GM10847 (cell line): ENCODE data around the gene SLC5A10.

ENCODE experiments used
- POLR2A ChIP-seq: IDR thresholded peaks from 2 replicates; pipeline ENCODE4 v1.6.1; 2011; ENCODE audit not compliant: insufficient read length; ENCODE audit errors: extremely low read depth

Gene SLC5A10

GRCh38 chr17:18968945-18969887, 17.3 kb downstream of the SLC5A10 start:
- TF ChIP-seq POLR2A, result no peak

DNA sequence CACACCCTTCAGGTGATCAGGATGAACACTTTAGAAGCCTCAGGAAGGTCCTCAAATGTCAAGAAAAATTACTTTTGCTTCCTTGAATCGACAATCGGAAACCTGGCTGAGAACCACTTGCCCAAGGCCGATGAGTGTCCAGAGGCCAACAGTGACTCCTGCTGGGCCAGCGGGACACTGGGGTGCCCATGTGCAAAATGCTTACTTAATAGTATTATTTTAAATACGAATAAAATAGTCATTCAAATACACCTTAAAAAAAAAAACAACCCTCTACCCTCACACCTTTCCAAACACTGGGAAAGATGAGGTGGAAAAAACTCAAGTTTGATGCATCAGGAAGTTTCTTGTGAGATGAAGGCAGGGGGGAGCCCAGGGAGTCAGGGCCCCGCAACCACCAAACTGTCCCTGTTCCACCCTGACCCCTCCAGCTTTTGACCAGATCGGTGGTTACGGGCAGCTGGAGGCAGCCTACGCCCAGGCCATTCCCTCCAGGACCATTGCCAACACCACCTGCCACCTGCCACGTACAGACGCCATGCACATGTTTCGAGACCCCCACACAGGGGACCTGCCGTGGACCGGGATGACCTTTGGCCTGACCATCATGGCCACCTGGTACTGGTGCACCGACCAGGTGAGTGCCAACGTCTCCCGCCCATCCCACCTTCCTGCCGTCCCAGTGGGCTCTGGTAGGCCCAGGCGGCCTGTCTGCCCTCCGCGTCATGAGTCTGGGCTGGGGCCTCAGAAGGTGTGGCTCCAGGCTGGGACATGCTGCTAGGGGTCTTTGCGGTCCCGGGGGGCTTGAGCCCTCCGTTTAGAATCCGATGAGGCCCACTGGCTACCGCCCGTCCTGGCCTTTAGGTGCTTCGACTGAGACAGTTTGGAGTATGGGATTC, 18.9 kb downstream of the SLC5A10 start:
- no peak for TF ChIP-seq POLR2A

GRCh38 chr17:18971801-18972200, 19.8 kb downstream of the SLC5A10 start:
- TF ChIP-seq POLR2A, result no peak

DNA sequence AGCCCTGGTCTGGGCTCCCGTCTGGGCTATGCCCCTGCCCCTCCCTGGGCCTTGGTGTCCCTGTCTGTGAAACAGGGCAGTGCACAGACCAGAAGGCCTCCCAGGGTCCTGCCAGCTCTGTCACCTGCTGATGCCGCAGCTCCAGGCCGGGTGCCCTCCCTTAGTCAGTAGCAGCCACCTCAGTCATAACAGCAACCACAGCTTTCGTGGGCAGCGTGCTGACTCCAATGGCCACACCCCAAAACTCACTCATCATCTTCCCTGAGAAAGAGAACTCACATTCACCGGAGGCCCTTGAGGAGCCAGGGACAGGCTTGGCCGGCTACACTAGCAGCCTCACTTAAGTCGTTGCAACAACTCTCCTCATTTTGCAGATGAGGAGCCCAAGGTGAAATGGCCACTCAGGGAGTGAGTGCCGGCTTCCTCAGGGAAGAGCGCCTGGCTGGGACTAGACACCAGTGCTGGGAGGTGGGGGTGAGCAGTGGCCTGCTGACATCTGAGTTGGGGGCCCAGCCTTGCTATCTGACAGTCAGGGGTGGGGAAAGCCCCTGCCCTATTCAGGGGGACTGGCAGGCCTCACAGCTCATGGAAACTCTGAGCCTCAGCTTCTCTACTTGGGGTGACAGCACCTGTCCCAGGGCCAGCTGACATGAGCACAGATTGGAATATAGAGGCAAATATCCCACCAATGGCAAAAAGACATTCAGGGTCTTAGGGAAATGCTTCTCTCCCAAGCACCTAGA, 22.6 kb downstream of the SLC5A10 start:
- no peak for TF ChIP-seq POLR2A

GRCh38 chr17:18975597-18975996, 23.6 kb downstream of the SLC5A10 start:
- no peak for TF ChIP-seq POLR2A

GRCh38 chr17:18976201-18976600, 24.2 kb downstream of the SLC5A10 start:
- no peak for TF ChIP-seq POLR2A

DNA sequence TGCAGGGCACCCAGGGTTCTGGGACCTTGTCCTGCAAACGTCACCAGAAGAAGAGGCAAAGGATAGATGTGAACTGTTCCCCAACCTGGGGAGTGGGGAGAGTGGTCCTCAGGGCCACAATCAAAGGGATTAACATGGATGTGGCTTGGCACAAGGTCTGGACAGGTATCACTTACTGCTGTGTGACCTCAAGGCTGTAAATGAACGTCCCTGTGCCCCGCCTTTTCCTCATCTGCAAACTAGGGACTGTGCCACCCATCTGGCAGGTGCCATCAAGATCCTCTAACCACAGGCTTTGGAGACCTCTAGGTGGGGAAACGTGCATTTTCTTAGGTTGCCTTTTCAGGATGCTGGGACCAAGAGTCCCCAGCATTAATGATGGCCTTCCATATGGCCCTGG, 25.1 kb downstream of the SLC5A10 start:
- no peak for TF ChIP-seq POLR2A

DNA sequence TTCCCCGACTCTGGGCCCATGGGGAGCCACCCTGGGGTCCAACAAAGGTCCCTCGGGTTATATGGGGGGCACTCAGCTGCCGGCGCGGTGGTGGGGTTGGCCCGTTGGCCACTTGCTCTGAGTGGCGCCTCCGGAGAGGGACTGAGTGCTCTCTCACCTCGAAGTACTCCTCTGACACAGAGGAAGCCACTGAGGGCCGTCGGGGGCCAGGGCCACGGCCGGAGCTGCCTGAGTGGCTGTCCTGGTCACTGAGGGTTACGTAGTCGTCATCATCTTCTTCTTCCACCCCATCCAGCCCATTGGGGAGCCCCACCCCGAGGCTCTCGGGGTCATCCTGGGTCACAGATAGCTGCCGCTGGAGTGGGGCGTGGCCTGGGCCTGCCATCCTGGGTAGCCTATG, 25.7 kb downstream of the SLC5A10 start:
- TF ChIP-seq POLR2A, result no peak

- no peak for TF ChIP-seq POLR2A
Observed at GRCh38 chr17:18978050-18978449, 26.1 kb downstream of the SLC5A10 start.

DNA sequence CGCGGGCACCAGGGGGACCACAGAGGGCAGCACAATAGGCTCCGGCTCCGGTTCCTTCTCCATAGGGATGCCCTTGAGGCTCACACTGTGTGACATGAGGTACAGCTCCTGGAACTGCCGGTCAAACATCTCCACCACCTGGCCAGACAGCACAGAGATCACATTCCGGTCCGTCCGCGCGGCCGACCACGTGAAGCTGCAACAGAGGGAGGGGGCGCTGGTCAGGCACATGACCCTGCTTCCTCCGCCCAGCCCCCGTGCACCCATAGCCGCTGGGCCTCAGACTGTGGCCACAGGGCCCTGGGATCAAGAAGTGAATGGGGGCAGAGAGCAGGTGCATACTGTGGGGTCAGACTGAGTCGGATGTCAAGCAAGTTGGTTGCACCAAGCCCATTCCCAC, 26.7 kb downstream of the SLC5A10 start:
- no peak for TF ChIP-seq POLR2A

DNA sequence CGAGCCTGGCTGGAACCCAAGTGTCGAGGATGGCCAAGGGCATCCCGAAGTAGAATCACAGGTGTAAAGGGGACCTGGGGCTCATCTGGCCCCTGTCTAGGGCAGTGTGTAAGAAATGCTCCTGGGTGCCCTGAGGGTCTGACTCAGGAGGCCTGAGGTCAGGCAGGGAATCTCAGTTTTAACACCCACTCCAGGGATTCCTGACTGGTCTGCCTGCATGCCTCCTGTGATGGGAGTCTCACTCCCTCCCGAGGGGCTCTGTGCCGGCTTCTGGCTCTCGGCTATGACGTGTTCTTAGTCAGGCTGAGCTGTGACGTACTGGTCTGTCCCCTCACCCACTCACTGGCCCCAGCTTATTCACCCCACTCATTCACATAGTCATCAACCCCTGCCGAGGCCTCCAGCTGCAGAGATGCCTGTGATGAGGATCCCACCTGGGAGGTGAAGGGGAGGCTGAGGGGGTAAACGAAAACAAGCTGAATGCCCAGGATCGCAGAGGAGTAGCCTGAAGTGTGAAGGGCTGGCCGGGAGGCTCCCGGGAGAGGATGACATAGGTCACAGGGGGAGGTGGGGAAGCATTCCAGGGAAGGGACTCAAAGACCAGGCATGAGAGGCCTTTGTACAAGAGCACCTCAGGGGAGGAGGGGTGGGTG, 28.8 kb downstream of the SLC5A10 start:
- no peak for TF ChIP-seq POLR2A

DNA sequence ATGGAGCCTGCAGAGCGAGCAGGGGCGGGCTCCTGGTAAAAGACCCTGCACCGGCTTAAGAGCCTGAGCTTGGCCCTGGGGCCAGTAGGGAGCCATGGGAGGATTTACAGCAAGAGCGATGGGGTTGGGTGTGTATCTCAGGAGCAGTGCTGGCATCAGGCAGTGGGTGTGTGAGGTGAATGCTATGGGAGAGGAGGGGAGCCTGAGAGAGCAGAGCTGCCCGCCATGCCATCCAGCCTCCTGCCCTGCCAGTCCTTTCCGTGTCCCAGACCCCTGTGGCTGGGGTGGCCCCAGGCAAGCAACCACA, 29.3 kb downstream of the SLC5A10 start:
- no peak for TF ChIP-seq POLR2A

- no peak for TF ChIP-seq POLR2A
Observed at GRCh38 chr17:18981642-18982424, 29.9 kb downstream of the SLC5A10 start.

- no peak for TF ChIP-seq POLR2A
Observed at GRCh38 chr17:18984273-18985114, 32.5 kb downstream of the SLC5A10 start.

- TF ChIP-seq POLR2A, result no peak
Observed at GRCh38 chr17:18985475-18985874, 33.5 kb downstream of the SLC5A10 start.
